Heart right ventricle (tissue), 16 donors: Measurements from ENCODE around the gene WDR86. TPM values are rescaled to one million over a fixed set of nuclear protein-coding genes. Genes with fewer than 3 reads are reported as not detected.

ENCODE experiments used
- ATAC-seq, 8 donors: fragments of 200-7000 bp; cut with Tn5 transposase; one replicate each; pipeline ENCODE4 v1.9.1; 2020; ENCODE audit warnings: mild to moderate bottlenecking in 8 of 8, moderate library complexity in 8 of 8, moderate number of reproducible peaks in 1 of 8
- DNase-seq, 2 donors: peaks; one replicate each; pipeline ENCODE4 v3.0.0-alpha.2; 2020
- H3K27ac ChIP-seq, 10 donors: fragments of 200-600 bp; sonication (generic) in 2 of 10; one replicate each; pipeline versions ENCODE4 v1.5.0 to v1.8.0; 2020 to 2022; ENCODE audit warnings: mild to moderate bottlenecking in 3 of 10
- H3K27me3 ChIP-seq, 7 donors: fragments of 200-600 bp; one replicate each; pipeline ENCODE4 v1.8.0; 2021 to 2022; ENCODE audit warnings: mild to moderate bottlenecking in 2 of 7
- H3K36me3 ChIP-seq, 9 donors: fragments of 200-600 bp; sonication (generic) in 1 of 9; one replicate each; pipeline versions ENCODE4 v1.5.0 to v1.8.0; 2020 to 2022; ENCODE audit warnings: mild to moderate bottlenecking in 2 of 9
- H3K4me1 ChIP-seq, 9 donors: fragments of 200-600 bp; sonication (generic) in 1 of 9; one replicate each; pipeline versions ENCODE4 v1.5.0 to v1.8.0; 2020 to 2022; ENCODE audit warnings: mild to moderate bottlenecking in 4 of 9
- H3K4me3 ChIP-seq, 10 donors: fragments of 200-600 bp; sonication (generic) in 2 of 10; one replicate each; pipeline versions ENCODE4 v1.5.0 to v1.8.0; 2020 to 2022; ENCODE audit warnings: mild to moderate bottlenecking in 7 of 10, moderate library complexity in 2 of 10
- H3K9me3 ChIP-seq, 11 donors: fragments of 200-600 bp in 10 of 11; sonication (generic) in 2 of 11; one replicate each; pipeline versions ENCODE4 v1.5.0 to v1.8.0; 2013 to 2022; ENCODE audit warnings: mild to moderate bottlenecking in 2 of 11, control low read depth in 1 of 11, moderate library complexity in 1 of 11
- WGBS, 2 donors: extraction: QIAGEN DNeasy Blood & Tissue Kit; methylation state at CpG; one replicate each; pipeline ENCODE4 v1.1.7; 2013; ENCODE audit warnings: inconsistent platforms in 1 of 2; 5-methylcytosine and 5-hydroxymethylcytosine counted together
- intact Hi-C, 10 donors: fragments of 100-400 bp; cut with DNase I; formaldehyde crosslinking; loops; one replicate each; pipeline versions ENCODE4 v1.11.1 to v1.14.2; 2022
- polyA plus RNA-seq, 2 donors: library from polyadenylated mRNA; stranded (reverse); fragments of 200-250 nt; gene quantifications; one replicate each; pipeline ENCODE4 v1.2.3, GENCODE V29; 2013
- total RNA-seq, 10 donors: library from RNA; stranded (reverse); fragmentation: NEBNext Ultra II Directional in 3 of 10; extraction: Animal tissue kit (Norgen Biotek cat#: 25700) in 3 of 10; gene quantifications; one replicate each; pipeline versions ENCODE4 v1.2.1 to v1.2.4, GENCODE V29; 2021 to 2023
- TF ChIP-seq, protein P1 (sequence below), 9 donors: fragments of 200-600 bp; sonication (generic) in 2 of 9; IDR thresholded peaks; one replicate each; pipeline versions ENCODE4 v1.5.0 to v1.8.0; 2021 to 2022; ENCODE audit warnings: antibody characterized with exemption in 9 of 9, mild to moderate bottlenecking in 5 of 9, moderate library complexity in 1 of 9
- donor health status: Arrhythmogenic right ventricular cardiomyopathy.
- donor health status: ischemic (EF 13 %, LVEDD 7.1; RV severe dilation, severe dysfunction).
- donor health status: healthy with polysubstance abuse.
- donor health status: DM: no; HTN: yes; CAD: no.
- donor health status: DM: no; HTN: no; CAD: no.
- donor health status: ischemic (EF 25% LVEDD 6.9; RV normal size, moderate dysfunction).
- donor health status: ischemic (EF 25% LVEDD 5.7; RV mildly dilated, moderate dysfunction).
- donor health status: healthy.
- donor health status: DM: yes; HTN: yes; CAD: no.
- donor health status: Ischemic cardiomyopathy.
- donor health status: ischemic (EF 35%, LVEDD 5.7; RV mildly dilated, moderate dysfunction).
- donor health status: nonischemic (EF 11% LVEDD 7.7; RV severe dilation, severe dysfunction).
- donor health status: DM: yes; HTN: yes; CAD: no.
- donor health status: PGD.
- donor health status: ischemic (EF 29% LVEDD 5.4; RV normal size, mild dysfunction).
- donor health status: nonischemic (EF 23%, LVEDD 6.1; RV moderate dilation, normal function).

The WDR86 gene
- total and polyA plus RNA-seq, 12 donors, result 0.15 to 0.52 (median 0.25) TPM; not detected in 3

DNA sequence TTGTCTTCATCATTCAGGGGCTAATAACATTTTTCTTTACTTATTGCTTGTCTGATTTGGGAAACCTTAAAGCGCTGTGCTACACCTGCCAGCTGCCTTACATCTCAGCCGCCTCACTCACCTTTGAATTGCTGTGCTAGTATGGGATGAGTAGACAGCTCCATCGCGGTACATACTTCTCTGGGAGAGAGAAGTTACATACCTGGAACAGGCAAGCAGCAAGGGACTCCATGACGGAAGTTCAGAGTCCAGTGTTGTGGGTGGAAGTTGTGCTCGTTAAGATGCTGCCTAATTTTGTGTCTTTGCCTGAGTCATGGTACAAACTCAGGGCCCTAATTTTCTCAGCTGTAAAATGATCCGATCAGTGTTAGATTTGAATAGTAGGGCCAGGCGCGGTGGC lies 66.3 kb downstream of the WDR86 start:
- intact Hi-C loops, result no loop called here
- WGBS, 2 donors, result 94 to 97% methylated on average over 9 of the region's 9 CpGs
- TF ChIP-seq, protein P1, sequence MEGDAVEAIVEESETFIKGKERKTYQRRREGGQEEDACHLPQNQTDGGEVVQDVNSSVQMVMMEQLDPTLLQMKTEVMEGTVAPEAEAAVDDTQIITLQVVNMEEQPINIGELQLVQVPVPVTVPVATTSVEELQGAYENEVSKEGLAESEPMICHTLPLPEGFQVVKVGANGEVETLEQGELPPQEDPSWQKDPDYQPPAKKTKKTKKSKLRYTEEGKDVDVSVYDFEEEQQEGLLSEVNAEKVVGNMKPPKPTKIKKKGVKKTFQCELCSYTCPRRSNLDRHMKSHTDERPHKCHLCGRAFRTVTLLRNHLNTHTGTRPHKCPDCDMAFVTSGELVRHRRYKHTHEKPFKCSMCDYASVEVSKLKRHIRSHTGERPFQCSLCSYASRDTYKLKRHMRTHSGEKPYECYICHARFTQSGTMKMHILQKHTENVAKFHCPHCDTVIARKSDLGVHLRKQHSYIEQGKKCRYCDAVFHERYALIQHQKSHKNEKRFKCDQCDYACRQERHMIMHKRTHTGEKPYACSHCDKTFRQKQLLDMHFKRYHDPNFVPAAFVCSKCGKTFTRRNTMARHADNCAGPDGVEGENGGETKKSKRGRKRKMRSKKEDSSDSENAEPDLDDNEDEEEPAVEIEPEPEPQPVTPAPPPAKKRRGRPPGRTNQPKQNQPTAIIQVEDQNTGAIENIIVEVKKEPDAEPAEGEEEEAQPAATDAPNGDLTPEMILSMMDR (IDR thresholded peaks at IDR 0.05), result no peak

GRCh38 chr7:151342811-151343210 lies 67.0 kb downstream of the WDR86 start:
- TF ChIP-seq, protein P1 (IDR thresholded peaks at IDR 0.05), result no peak
- DNase-seq, result no peak
- H3K36me3 ChIP-seq, result peaks cover 0 to 41% (median 23%) of the 10 kb centered on the region in 9 donors
- H3K4me3 ChIP-seq, result peak overlapping the region in 8 of 10 donors; percentile 85 to 98 (median 92)
- H3K27ac ChIP-seq, result peak overlapping the region in 1 of 10 donors; percentile 94
- H3K9me3 ChIP-seq, result peaks cover 0 to 10% (median 0%) of the 10 kb centered on the region in 11 donors
- ATAC-seq, result no peak
- WGBS, 2 donors, result 70 to 78% methylated on average over 8 of the region's 8 CpGs
- intact Hi-C loops, result no loop called here
- no peaks in the 10 kb centered on the region for H3K27me3 ChIP-seq
- H3K4me1 ChIP-seq, result peaks cover 5 to 64% (median 29%) of the 10 kb centered on the region in 9 donors

More for the DNA sequence above, 66.3 kb downstream of the WDR86 start:
- H3K27me3 ChIP-seq, result no peaks in the 10 kb centered on the region
- peaks cover 0 to 9% (median 0%) of the 10 kb centered on the region in 11 donors for H3K9me3 ChIP-seq
- H3K27ac ChIP-seq, result peak overlapping the region in 1 of 10 donors; percentile 94
- peaks cover 0 to 46% (median 23%) of the 10 kb centered on the region in 9 donors for H3K36me3 ChIP-seq
- H3K4me1 ChIP-seq, result peaks cover 5 to 64% (median 29%) of the 10 kb centered on the region in 9 donors
- H3K4me3 ChIP-seq, result no peak overlapping the region
- DNase-seq, result no peak
- ATAC-seq, result no peak

DNA sequence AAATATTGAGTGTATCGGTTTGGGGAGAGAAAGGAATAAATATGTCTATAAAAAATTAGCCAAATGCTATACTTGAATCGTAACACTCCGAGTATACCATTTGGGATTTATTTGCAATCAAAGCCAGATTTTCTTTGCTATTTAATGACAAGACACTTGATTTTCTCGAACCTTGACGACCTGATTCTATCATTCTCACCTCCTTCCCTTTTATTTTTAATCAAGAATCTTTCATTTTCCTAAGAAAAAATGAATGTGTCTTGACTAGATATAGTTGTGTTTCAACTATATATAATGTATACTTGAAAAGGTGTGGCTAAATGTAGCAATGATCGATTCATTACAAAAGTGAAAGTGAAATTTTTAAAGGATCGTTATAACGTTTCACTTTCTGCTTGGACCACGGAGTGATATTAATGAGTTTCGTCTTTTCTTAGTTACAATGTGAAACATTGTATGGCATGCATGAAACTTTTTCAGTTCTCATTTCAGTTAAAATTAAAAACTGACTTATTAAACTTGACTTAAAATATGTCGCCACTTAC lies 67.7 kb downstream of the WDR86 start:
- Histone ChIP-seq H3K27me3 (no peaks in the 10 kb centered on the region), H3K9me3 (peaks cover 0 to 10% (median 0%) of the 10 kb centered on the region in 11 donors), H3K4me1 (peaks cover 5 to 59% (median 29%) of the 10 kb centered on the region in 9 donors), H3K36me3 (peaks cover 0 to 35% (median 18%) of the 10 kb centered on the region in 9 donors), H3K4me3 (peak overlapping the region; percentile 72 to 98 (median 92)), H3K27ac (peak overlapping the region; percentile 30 to 94 (median 80))
- no peak for ATAC-seq
- 9 to 13% methylated on average over 11 of the region's 11 CpGs for WGBS, 2 donors
- TF ChIP-seq, protein P1 (IDR thresholded peaks at IDR 0.05), result no peak
- intact Hi-C loops, result no loop called here
- DNase-seq, result no peak

DNA sequence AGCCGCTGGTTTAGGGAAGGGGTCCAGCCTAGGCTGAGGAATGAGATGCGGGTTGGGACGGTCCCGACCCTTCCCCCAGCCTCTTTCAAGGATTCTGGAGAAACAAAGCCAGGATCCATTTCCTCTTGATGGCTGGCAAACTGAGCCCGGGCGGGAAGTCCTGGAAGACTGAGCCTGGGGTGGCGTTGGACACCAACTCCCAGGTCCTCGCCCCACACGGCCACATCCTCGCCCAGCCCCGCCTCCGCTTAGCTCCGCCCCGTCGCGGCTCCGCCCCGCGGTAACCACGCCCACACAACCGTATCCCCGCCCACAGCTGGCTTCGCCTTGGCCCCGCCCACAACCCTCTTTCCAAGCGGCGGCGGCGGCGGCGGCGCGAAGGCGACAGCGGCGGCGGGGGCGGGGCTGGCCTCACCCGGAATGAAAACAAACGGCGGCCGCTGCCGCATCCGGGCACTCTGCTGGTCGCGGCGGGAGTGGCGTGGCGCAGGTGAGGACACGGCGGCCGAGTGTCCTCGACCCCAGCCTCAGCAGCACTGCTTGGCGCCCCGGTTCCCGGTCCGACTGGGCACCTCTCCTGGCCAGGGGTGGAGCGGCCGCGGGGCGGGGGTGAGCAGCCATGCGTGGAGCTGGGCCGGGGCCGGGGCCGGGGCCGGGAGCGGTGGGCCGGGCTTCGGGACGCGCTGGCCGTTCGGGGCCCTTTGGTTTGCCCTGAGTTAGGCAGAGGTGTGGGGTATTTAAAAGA lies 68.3 kb downstream of the WDR86 start, which contains the start of gene NUB1:
TSS of gene NUB1 (plus strand) at position 456 of the 745 bp plus-strand sequence. CDS start 3,538 bp downstream, outside the sequence.
- peaks cover 0 to 10% (median 0%) of the 10 kb centered on the region in 11 donors for H3K9me3 ChIP-seq
- ATAC-seq, result peak; percentile 99 to 100 (median 100)
- peaks cover 5 to 55% (median 28%) of the 10 kb centered on the region in 9 donors for H3K4me1 ChIP-seq
- intact Hi-C loops, result no loop called here
- H3K36me3 ChIP-seq, result peaks cover 0 to 28% (median 13%) of the 10 kb centered on the region in 9 donors
- WGBS, 2 donors, result 2 to 3% methylated on average over 72 of the region's 72 CpGs
- no peaks in the 10 kb centered on the region for H3K27me3 ChIP-seq
- peak within 1 kb of the TSS; percentile 72 to 98 (median 92) for H3K4me3 ChIP-seq
- peak; percentile 90 to 94 for DNase-seq
- TF ChIP-seq, protein P1 (IDR thresholded peaks at IDR 0.05), result peak in 1 of 9 donors; percentile 11
- H3K27ac ChIP-seq, result peak within 1 kb of the TSS; percentile 30 to 94 (median 80)
